Peyer's patch (tissue), 4 donors: ENCODE measurements around the gene POU6F2. TPM values are rescaled to one million over a fixed set of nuclear protein-coding genes. Genes with fewer than 3 reads are reported as not detected.

Experiments used
- DNase-seq, 3 donors: peaks; one replicate each; pipeline ENCODE4 v3.0.0-alpha.2; 2017 to 2019
- H3K27ac ChIP-seq, 4 donors: fragments of 200-600 bp; sonication (generic); one replicate each; pipeline ENCODE4 v1.5.1; 2016 to 2019
- H3K27me3 ChIP-seq, 2 donors: fragments of 200-600 bp; sonication (generic); one replicate each; pipeline ENCODE4 v1.5.1; 2019
- H3K36me3 ChIP-seq, 3 donors: fragments of 200-600 bp; sonication (generic); one replicate each; pipeline ENCODE4 v1.5.1; 2016 to 2019
- H3K4me1 ChIP-seq, 4 donors: fragments of 200-600 bp; sonication (generic); one replicate each; pipeline ENCODE4 v1.5.1; 2016 to 2019
- H3K4me3 ChIP-seq, 4 donors: fragments of 200-600 bp; sonication (generic); 1 replicate in 3 of 4; 2 replicates in 1 of 4; pipeline ENCODE4 v1.5.1; 2016 to 2019; ENCODE audit warnings: mild to moderate bottlenecking in 1 of 4
- H3K9me3 ChIP-seq, 4 donors: fragments of 200-600 bp; sonication (generic); one replicate each; pipeline ENCODE4 v1.5.1; 2016 to 2019; ENCODE audit warnings: mild to moderate bottlenecking in 1 of 4
- CTCF ChIP-seq, 6 experiments: fragments of 450-650 bp in 4 of 6; fragments of 200-600 bp in 2 of 6; sonication (generic) in 1 of 6; IDR thresholded peaks; one replicate each; pipeline ENCODE4 v1.5.1; 2017 to 2019; ENCODE audit warnings: antibody characterized with exemption in 6 of 6, mild to moderate bottlenecking in 3 of 6, moderate library complexity in 1 of 6
- POLR2A ChIP-seq, 2 donors: fragments of 450-650 bp; IDR thresholded peaks; one replicate each; pipeline ENCODE4 v1.5.1; 2017; ENCODE audit warnings: antibody characterized with exemption in 2 of 2, mild to moderate bottlenecking in 2 of 2, moderate library complexity in 2 of 2
- small RNA-seq, 2 donors: library from RNA; depleted of rRNA; stranded (forward); fragments of <200 nt; gene quantifications; one replicate each; pipeline ENCODE3, GENCODE V24; 2016
- total RNA-seq, 4 donors: library from RNA; depleted of rRNA; stranded (reverse); fragments of >200 nt; gene quantifications; one replicate each; pipeline ENCODE4 v1.1.0, GENCODE V29; 2016

The POU6F2 gene
- total RNA-seq, 4 donors from 2014 or later = 0.80 to 1.3 (median 1.2) TPM; not detected in 1

GRCh38 chr7:39516498-39516897 lies 538.8 kb downstream of the POU6F2 start:
- no peak overlapping the region for H3K27ac ChIP-seq

GRCh38 chr7:39517240-39517639 lies 539.5 kb downstream of the POU6F2 start:
- Histone ChIP-seq H3K36me3 (no peaks in the 10 kb centered on the region), H3K4me1 (no peaks in the 10 kb centered on the region), H3K27me3 (no peaks in the 10 kb centered on the region), H3K4me3 (no peak overlapping the region), H3K9me3 (no peaks in the 10 kb centered on the region), H3K27ac (no peak overlapping the region)
- DNase-seq = peak in 1 of 3 donors; percentile 70
- TF ChIP-seq POLR2A (IDR thresholded peaks at IDR 0.05) (no peak), CTCF (IDR thresholded peaks at IDR 0.05) (no peak)

More at GRCh38 chr7:39516498-39516897, 538.8 kb downstream of the POU6F2 start:
- Histone ChIP-seq H3K36me3 (no peaks in the 10 kb centered on the region), H3K4me1 (no peaks in the 10 kb centered on the region), H3K4me3 (no peak overlapping the region), H3K27me3 (no peaks in the 10 kb centered on the region), H3K9me3 (no peaks in the 10 kb centered on the region)
- no peak for DNase-seq
- TF ChIP-seq POLR2A (IDR thresholded peaks at IDR 0.05) (no peak), CTCF (IDR thresholded peaks at IDR 0.05) (no peak)

Small RNAs within 50 kb of the gene (small RNA-seq; reads per million reads assigned to genes)
- 0 to 1.6 reads per million in 2 donors for gene SNORA20B

Other genes with a start within 250 kb of the POU6F2 start
- gene VPS41, start 68.7 kb upstream of the POU6F2 start, total RNA-seq = 100 to 1,000 TPM in 1 of 4 donors, 10 to 100 TPM in 3; 26.4 to 116 (median 41.3) TPM